CD4-positive, alpha-beta T cell treated with Interleukin-15 for 4 hours (primary cell): ENCODE data around the gene SATL1.
A peak's percentile ranks its signal among the peaks of the same experiment; 100 is the strongest.
"Not testable (repeated sequence)": the region's sequence is repeated elsewhere in the genome, so short reads cannot be mapped to it uniquely, and the experiment has no call there.

Experiments used
- DNase-seq: peaks from one replicate; pipeline ENCODE4 v3.0.0-alpha.2; 2020; ENCODE audit warnings: low spot score

The SATL1 gene

DNA sequence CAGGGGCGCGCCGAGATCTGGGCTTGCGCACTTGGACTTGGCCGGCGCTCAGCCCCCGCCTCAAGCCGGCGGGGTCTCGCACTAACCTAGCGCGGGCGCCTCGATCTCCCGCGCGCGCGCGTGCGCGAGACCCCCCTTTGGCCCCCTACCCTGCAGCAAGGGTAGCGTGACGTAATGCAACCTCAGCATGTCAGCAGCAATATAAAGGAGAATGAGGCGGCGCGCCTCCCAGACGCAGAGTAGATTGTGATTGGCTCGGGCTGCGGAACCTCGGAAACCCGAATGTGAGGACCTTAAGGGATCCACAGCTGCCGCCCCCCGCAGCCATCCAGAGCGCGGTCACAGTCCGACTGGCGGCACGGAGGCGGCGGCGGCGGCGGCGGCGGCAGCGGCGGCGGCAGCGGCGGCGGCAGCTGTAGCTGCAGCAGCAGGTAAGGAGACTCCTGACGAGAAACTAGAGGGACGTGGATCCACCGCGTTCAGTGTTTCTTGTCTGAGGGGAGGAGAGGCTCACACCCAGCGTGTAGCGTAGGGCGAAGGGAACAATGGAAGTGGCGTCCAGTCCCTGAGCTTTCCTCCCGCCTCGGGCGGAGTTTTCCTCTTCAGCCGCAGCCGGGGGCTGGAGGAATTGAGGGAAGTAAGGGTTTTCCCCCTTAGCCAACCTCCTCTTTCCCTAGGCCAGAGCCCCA, at the start of gene SATL1, which contains the start of gene ZNF711:
SATL1 (minus strand) TSS at position 19 of the 689 bp plus-strand sequence. CDS start 134,811 bp downstream, outside the sequence.
ZNF711 (plus strand) TSS at position 231 of the 689 bp plus-strand sequence. CDS start 3,582 bp downstream, outside the sequence.
- DNase-seq, result peak; percentile 7

GRCh38 chrX:85288992-85289723, 45.6 kb upstream of the SATL1 start:
- DNase-seq, result no peak

DNA sequence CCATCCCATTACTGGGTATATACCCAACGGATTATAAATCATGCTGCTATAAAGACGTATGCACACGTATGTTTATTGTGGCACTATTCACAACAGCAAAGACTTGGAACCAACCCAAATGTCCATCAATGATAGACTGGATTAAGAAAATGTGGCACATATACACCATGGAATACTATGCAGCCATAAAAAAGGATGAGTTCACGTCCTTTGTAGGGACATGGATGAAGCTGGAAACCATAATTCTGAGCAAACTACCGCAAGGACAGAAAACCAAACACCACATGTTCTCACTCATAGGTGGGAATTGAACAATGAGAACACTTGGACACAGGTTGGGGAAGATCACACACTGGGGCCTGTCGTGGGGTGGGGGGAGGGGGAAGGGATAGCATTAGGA, 41.7 kb upstream of the SATL1 start:
- not testable (repeated sequence) for DNase-seq

DNA sequence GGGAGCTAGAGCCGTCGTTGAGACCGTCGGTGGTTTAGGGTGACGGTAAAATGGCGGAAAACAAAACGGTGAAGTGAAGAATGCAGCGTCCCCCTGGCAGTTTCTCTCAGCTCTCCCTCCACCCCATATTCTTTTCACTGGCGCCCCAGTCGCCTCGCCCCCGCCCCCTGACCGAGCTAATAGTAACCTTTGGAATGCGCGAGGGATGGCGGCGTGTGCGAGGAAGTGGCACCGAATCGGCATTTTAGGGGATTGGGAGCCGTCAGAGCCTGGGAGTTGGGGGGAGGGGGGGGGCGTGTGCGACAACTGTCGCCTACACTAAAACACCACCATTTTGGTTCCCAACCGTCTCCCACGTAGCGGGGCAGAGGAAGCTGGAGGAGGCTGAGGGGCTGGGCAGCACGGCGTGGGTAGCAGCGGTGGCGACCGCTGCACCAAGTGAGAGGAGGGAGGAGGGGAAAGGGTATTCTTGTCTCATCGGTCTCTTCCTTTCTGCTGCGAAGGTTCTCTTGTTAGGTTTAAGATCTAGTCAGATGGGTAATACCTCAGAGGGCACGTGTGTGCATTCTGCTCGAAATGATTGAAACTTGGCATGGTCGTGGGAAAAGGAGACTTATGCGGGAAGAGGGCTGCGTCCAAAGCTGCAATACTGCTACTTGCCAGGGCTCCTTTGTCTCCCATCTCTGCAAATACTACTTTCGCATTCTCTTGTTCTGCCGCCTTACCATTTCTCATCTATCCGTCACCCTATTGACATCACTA, 1.1 kb upstream of the SATL1 start:
- no peak for DNase-seq

DNA sequence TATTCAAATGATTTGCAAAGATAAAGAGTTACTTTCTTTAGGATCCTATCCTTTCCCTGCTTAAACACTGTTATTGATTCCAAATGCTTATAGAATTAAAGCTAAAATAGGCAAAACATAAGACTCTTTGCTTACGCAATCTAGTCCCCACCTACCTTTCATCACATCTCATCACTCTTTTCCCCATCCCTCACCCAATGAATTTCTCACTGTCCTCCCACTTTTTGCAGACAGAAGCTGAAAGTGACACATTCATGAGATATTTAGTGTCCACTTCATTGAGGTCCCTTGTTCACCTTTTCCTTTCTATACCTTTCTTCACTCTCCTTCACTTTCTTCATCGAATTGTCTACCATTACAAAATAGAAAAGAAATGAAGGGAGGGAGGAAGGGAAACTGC, 424 bp downstream of the SATL1 start:
- DNase-seq, result no peak

DNA sequence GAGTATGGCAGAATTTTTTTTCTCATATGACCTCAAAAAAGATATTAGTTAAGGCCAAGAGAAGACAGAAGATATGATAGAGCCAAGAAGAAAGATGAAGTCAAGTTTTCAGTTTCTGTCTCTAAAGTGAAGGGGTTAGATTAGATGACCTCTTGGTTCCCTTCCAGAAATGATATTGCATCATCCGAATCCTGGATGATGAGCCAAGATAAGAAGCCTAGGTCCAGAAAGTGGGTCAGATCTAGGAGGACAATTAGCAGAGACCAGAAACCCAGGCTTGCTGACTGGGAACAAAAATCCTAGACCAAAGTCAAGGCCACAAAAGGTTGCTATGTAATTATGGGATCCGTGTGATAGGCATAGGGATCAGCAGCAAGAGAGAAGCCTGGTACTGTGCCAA, 20.2 kb downstream of the SATL1 start:
- DNase-seq, result no peak

DNA sequence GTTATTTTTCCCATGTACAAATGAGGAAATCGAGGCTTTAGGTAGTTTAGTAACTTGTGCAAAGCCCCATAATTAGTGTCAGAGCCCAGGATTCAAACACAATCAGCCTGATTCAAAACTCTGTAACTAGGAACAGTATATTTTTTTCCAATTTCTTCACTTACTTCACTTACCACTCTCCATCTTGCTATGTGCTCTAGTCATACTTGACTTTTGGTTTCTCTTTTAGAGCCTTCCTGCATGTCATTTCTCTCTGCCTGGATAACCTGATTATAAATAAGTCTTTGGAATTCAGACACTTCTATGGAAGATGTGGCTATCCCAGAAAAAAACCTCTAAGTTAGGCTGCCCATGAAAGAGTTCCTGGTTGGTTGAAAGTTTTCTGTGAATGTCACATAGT, 22.2 kb downstream of the SATL1 start:
- no peak for DNase-seq

DNA sequence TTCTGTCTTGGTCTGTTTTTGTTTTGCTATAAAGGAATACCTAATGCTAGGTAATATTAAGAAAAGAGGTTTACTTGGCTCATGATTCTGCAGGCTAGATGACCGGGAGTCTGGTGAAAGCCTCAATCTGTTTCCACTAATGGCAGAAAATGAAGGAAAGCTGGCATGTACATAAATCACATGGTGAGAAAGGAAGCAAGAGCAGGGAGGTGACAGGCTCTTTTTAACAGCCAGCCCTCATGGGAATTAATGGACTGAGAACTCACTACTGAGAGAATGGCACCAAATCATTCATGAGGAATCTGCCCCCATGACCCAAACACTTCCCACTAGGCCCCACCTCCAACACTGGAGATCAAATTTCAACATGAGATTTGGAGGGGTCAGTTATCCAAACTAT, 27.6 kb downstream of the SATL1 start:
- no peak for DNase-seq

DNA sequence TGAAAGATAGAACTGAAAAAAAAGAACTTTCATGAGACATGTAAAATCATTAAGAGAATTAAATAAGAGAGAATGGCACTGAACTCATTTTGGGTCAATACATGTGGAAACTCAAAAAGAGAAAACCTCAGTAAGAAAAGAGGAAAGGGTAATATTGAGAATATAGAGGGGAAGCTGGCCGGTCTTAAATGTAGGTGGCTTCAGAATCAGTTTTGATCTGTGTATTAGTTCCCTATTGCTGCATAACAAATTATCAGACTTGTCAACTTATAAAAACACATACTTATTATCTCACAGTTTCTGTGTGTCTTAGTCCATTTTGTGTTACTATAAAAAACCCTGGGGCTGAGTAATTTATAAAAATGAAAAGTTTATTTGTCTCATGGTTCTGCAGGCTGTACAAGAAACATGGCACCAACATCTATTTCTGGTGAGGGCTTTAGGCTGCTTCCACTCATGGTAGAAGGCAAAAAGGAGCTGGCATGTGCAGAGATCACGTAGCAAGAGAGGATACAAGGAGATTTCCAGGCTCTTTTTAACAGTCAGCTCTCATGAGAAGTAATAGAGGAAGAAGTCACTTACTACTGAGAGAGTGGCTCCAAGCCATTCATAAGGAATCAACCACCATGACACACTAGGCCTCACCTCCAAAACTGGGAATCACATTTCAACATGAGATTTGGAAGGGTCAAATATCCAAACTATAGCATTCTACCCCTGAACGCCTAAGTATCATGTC, 29.6 kb downstream of the SATL1 start:
- DNase-seq, result no peak

- DNase-seq, result no peak
These were observed 40.1 kb downstream of the SATL1 start for GRCh38 chrX:85203461-85203970.

- no peak for DNase-seq
These were observed 47.3 kb downstream of the SATL1 start for GRCh38 chrX:85196319-85196718.

GRCh38 chrX:85159644-85160043, 83.9 kb downstream of the SATL1 start:
- no peak for DNase-seq

DNA sequence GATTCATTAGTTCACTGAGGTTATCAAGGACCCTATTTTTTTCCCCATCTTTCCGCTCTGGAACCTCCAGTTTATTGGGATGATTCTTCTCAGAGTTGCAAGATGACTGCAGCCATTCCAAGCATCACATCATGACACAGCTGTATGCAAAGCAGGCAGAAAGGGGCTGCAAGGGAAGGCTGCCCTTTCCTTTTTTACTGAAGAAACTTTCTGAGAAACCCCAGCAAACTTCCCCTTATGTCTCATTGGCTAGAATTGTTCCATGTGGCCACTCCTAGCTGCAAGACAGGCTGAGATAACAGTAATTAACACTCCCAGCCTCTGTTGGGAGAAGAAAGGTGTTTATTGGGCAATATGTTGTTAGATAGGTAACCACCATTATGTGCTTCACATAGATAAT, 102.6 kb downstream of the SATL1 start:
- DNase-seq, result no peak

- DNase-seq, result no peak
These were observed 104.2 kb downstream of the SATL1 start for GRCh38 chrX:85139422-85139821.

DNA sequence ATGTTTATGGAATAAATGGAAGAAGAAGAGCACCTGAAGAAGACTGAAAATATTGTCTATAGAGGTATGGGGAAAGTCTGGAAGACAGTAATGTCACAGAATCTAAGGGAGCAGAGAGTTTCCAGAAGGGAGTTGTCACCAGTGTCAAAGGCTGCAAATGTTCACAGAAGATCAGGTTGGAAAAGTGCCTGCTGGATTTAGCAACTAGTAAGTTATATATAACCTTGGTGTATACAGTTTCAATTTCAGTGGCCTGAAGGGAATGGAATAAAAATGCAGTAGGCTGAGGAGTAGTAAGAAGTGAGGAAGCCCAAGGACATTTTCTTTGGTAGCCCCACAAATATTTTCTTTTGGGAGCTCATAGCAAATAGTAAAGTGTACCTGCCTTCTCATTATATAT, 107.2 kb downstream of the SATL1 start:
- no peak for DNase-seq

DNA sequence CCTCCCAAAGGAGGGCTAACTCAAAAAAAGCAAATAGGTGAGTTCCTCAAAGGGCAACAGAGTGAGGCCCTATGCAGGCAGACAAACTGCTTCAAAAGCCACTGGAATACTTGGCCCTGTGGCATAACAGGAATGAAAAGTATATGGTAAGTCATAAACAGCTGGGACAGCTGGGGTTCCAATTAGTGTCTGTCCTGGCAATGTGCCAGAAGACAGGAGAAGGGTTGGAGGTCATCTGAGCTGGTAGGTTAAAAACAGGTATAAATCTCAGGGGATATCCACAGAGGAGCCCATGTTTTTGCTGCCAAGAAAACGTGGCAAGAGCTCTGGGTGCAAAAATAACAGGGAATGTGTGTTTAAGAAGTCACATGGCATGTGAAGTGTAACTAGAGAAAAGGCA, 128.3 kb downstream of the SATL1 start:
- no peak for DNase-seq

DNA sequence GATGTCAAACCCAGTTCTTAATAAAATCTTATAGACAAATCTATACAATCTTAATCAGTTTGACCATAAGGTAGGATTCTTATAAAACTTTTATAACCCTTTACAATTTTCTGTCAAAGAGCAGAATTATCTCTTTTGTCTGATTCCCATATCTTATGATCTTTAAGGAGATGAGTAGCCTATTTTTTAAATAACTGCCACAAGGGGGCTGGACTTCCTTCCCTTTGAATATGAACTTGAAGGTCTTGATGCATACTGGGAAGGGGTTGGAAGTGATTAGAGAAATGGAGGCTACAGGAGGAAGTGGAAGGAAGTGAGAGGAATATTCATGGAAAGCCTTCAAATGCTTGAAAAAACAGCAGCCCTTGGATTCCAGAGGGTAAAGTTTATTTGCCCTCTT, 128.8 kb downstream of the SATL1 start:
- no peak for DNase-seq

DNA sequence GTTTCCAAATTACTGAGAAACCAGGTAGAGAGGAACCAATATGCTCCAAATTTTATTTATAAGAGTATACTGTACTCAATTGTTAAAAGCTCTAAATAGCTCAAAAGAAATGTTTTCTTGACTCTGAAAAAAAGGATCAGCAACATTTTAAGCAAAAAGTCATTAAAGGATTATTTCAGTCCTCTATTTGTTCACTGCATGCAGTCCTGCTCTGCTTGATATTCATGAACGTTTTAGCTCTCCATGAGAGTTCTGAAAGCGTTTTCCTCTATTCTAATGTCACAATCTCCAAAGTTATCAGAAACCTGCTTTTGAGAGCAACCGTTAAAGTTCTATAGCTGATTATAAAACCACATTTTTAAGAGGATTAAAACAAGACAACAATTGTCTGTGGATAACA, 129.4 kb downstream of the SATL1 start:
- no peak for DNase-seq

DNA sequence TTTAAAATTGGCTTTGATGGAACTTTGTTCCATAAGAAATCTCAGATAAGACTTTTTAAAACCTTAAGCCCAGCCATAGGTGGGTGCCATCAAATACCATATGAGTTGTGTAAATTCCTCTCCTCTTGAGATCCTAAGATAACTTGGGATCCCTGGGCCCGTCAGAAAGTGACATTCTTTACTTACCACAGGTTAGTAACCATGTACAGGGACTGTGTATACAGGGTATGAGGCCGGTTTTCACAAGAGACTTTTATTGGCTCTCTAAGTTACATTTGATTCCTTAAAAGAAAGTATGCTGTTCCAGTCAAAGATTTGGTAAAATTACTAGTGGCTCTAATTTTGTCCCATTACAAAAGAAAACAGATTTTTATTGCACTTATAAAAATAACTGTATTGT, 129.8 kb downstream of the SATL1 start:
- no peak for DNase-seq

DNA sequence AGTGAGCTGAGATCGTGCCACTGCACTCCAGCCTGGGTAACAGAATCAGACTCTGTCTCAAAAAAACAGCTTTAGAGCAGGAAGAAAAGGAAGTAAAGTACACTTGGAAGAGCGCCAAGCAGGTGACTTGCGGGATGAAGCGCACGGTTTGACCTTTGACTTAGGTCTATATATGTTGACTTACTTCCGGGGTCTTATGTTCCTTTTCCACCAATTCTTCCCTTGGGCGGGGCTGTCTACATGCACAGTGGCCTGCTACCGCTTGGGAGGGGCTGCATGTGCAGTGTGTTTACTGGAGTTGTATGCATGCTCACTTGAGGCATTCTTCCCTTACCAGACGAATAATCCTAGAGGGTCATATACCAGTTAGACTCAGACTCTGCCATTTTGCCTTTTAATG, 131.3 kb downstream of the SATL1 start:
- no peak for DNase-seq

DNA sequence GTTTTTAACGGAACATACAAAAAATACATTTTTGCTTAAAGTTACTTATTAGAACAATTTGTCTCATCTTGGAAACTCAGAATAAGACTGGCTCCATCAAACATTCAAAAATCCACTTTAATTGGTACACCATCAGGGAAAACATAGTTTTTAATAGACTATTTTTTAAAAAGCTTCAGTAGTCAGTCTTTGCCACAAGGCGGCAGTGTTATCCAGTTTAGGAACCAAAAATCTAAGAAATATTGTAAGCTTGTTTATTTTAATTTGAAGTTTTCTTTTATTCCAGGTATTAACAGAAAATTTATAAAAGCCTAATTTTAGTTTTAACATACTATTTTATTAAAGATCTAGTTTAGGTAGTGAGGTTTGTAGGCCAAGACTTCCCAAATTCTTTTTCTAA, 132.2 kb downstream of the SATL1 start:
- DNase-seq, result no peak

DNA sequence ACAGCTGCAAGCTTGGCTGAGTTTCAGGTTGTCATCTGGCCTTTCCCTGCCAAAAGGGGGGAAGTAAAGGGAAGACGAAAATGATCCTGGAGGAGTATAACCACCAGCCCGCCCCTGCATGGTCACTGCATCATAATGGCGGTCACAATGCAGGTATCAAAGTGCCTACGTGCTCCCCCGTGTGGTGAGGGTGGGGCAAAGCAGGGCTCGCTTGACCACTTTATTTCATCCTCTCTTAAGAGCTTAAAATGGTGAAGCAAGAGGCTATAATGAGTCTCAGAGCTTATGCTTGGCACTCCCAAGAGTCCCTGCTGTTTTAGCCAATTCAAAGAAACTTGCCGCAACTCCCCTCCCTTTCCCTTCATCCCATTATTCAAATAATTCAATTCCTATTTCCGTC, 134.3 kb downstream of the SATL1 start:
- no peak for DNase-seq
